Kidney (tissue), 14 donors: ENCODE measurements around the gene CNTROB. TPM values are rescaled to one million over a fixed set of nuclear protein-coding genes. Genes with fewer than 3 reads are reported as not detected.

ENCODE experiments used
- DNase-seq, 5 donors: peaks; one replicate each; pipeline ENCODE4 v3.0.0-alpha.2; 2013 to 2020
- FAIRE-seq: peaks from 2 replicates; lab custom pipeline; 2012; peaks lifted over from hg19 to GRCh38; lab: Jason Lieb, UNC
- H3K27ac ChIP-seq, 2 donors: one replicate each; pipeline ENCODE4 v1.7.0; 2013; ENCODE audit warnings: low read depth in 2 of 2, low read length in 2 of 2, inconsistent platforms in 1 of 2
- H3K27me3 ChIP-seq: one replicate; pipeline ENCODE4 v1.7.1; 2013; ENCODE audit warnings: low read length, inconsistent platforms; ENCODE audit not compliant: control insufficient read depth, insufficient read depth
- H3K36me3 ChIP-seq, 3 donors: one replicate each; pipeline versions ENCODE4 v1.7.0 to v1.7.1; 2013; ENCODE audit warnings: low read length in 3 of 3, control low read depth in 1 of 3, inconsistent platforms in 1 of 3; ENCODE audit not compliant: insufficient read depth in 3 of 3, control insufficient read depth in 2 of 3
- H3K4me1 ChIP-seq, 3 donors: one replicate each; pipeline versions ENCODE4 v1.7.0 to v1.7.1; 2013; ENCODE audit warnings: low read length in 3 of 3, inconsistent platforms in 1 of 3, low read depth in 1 of 3; ENCODE audit not compliant: control insufficient read depth in 2 of 3, insufficient read depth in 2 of 3
- H3K4me3 ChIP-seq, 3 donors: one replicate each; pipeline versions ENCODE4 v1.7.0 to v1.8.1; 2013; ENCODE audit warnings: low read length in 3 of 3, control low read depth in 1 of 3, inconsistent platforms in 1 of 3
- H3K9ac ChIP-seq, 3 donors: one replicate each; pipeline versions ENCODE4 v1.7.0 to v1.7.1; 2013; ENCODE audit warnings: low read length in 3 of 3, control low read depth in 1 of 3, inconsistent platforms in 1 of 3
- H3K9me3 ChIP-seq, 3 donors: one replicate each; pipeline versions ENCODE4 v1.7.0 to v1.7.1; 2013; ENCODE audit warnings: low read length in 3 of 3, control low read depth in 1 of 3, inconsistent platforms in 1 of 3; ENCODE audit not compliant: control insufficient read depth in 2 of 3, insufficient read depth in 1 of 3
- intact Hi-C: fragments of 100-400 bp; cut with DNase I; formaldehyde crosslinking; loops from one replicate; pipeline ENCODE4 v1.11.1; 2022
- polyA plus RNA-seq: library from polyadenylated mRNA; stranded (reverse); fragments of 350-450 nt; fragmentation: Illumina TruSeq; extraction: RNeasy Lipid Tissue Mini Kit (QIAGEN cat#74804); gene quantifications from one replicate; pipeline ENCODE4 v1.2.3, GENCODE V29; 2014; ENCODE audit warnings: low read depth, low replicate concordance; ENCODE audit not compliant: insufficient read depth
- total RNA-seq: library from RNA; stranded (reverse); fragmentation: NEBNext Ultra II Directional; extraction: Animal tissue kit (Norgen Biotek cat#: 25700); gene quantifications from one replicate; pipeline ENCODE4 v1.2.1, GENCODE V29; 2021
- TF ChIP-seq, protein P1 (sequence below): IDR thresholded peaks from 3 replicates; pipeline ENCODE4 v1.5.1; 2012; ENCODE audit warnings: mild to moderate bottlenecking, moderate library complexity, borderline replicate concordance; ENCODE audit not compliant: insufficient read depth; ENCODE audit errors: extremely low read depth
- donor health status: control.
- donor health status: control.
- donor health status: control.
- donor health status: control.
- donor health status: control.
- donor health status: DM: yes; HTN: yes; CAD: no.
- donor health status: Normal renal cell carcinoma (clear cell type).

Gene CNTROB
- total and polyA plus RNA-seq, 2 donors from 2014 or later: 11.6 to 27.5 TPM

DNA sequence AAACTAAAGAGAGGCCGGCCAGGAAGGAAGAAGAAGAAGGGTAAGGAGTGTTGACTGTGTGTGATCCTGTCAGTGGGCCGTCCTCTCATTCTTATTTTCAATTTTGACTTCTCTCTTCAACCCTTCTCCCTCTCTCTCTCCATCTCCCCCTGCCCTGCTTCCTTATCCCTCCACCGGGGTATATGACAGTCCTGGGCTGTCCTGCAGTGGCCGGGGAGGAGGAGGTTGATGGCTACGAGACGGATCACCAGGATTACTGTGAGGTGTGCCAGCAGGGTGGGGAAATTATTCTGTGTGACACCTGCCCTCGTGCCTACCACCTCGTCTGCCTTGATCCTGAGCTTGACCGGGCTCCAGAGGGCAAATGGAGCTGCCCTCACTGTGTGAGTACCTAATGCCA lies 37.8 kb upstream of the CNTROB start:
- H3K36me3 ChIP-seq: peaks cover 30 to 57% (median 34%) of the 10 kb centered on the region in 3 donors
- intact Hi-C loops: no loop called here
- DNase-seq (peak in 1 of 5 donors; percentile 16), FAIRE-seq (no peak)
- TF ChIP-seq, protein P1, sequence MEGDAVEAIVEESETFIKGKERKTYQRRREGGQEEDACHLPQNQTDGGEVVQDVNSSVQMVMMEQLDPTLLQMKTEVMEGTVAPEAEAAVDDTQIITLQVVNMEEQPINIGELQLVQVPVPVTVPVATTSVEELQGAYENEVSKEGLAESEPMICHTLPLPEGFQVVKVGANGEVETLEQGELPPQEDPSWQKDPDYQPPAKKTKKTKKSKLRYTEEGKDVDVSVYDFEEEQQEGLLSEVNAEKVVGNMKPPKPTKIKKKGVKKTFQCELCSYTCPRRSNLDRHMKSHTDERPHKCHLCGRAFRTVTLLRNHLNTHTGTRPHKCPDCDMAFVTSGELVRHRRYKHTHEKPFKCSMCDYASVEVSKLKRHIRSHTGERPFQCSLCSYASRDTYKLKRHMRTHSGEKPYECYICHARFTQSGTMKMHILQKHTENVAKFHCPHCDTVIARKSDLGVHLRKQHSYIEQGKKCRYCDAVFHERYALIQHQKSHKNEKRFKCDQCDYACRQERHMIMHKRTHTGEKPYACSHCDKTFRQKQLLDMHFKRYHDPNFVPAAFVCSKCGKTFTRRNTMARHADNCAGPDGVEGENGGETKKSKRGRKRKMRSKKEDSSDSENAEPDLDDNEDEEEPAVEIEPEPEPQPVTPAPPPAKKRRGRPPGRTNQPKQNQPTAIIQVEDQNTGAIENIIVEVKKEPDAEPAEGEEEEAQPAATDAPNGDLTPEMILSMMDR: no peak
- no peak overlapping the region for H3K27ac ChIP-seq
- H3K9ac ChIP-seq: no peak overlapping the region
- no peaks in the 10 kb centered on the region for H3K27me3 ChIP-seq
- H3K4me3 ChIP-seq: no peak overlapping the region
- H3K9me3 ChIP-seq: no peaks in the 10 kb centered on the region
- peaks cover 7% of the 10 kb centered on the region in 3 donors for H3K4me1 ChIP-seq

DNA sequence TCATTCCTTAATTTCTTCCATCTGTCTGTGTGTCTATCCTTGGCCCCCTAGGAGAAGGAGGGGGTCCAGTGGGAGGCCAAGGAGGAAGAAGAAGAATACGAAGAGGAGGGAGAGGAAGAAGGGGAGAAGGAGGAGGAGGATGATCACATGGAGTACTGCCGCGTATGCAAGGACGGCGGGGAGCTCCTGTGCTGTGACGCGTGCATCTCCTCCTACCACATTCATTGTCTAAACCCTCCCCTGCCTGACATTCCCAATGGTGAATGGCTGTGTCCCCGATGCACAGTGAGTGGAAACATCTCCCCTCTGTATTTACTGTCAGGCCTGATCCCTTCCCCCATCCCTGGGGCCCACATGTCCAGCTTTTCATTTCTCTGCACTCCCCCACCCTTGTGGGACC lies 37.1 kb upstream of the CNTROB start:
- no peak overlapping the region for H3K27ac ChIP-seq
- no peak overlapping the region for H3K9ac ChIP-seq
- DNase-seq (peak in 1 of 5 donors; percentile 19), FAIRE-seq (no peak)
- TF ChIP-seq, protein P1: no peak
- intact Hi-C loops: no loop called here
- peaks cover 33 to 63% (median 36%) of the 10 kb centered on the region in 3 donors for H3K36me3 ChIP-seq
- peaks cover under 1 to 1% (median under 1%) of the 10 kb centered on the region in 3 donors for H3K4me1 ChIP-seq
- H3K27me3 ChIP-seq: no peaks in the 10 kb centered on the region
- H3K4me3 ChIP-seq: no peak overlapping the region
- no peaks in the 10 kb centered on the region for H3K9me3 ChIP-seq

DNA sequence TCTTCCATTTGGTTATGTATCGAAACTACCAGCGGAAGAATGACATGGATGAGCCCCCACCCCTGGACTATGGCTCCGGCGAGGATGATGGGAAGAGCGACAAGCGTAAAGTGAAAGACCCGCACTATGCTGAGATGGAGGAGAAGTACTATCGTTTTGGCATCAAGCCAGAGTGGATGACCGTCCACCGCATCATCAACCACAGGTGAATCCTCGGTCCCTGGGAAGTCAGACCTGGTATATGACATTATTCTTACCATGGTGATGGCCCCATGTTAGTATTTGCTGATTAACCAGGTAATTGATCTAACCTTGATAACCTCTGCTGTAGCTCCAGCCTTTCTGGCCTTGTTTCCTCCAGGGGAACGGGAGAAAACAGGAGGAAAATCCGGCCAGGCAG lies 34.9 kb upstream of the CNTROB start:
- FAIRE-seq (no peak), DNase-seq (no peak)
- TF ChIP-seq, protein P1: no peak
- no peak overlapping the region for H3K9ac ChIP-seq
- H3K4me3 ChIP-seq: no peak overlapping the region
- no peaks in the 10 kb centered on the region for H3K4me1 ChIP-seq
- H3K36me3 ChIP-seq: peaks cover 29 to 69% (median 29%) of the 10 kb centered on the region in 3 donors
- H3K27ac ChIP-seq: no peak overlapping the region
- intact Hi-C loops: no loop called here
- H3K27me3 ChIP-seq: no peaks in the 10 kb centered on the region
- H3K9me3 ChIP-seq: no peaks in the 10 kb centered on the region

DNA sequence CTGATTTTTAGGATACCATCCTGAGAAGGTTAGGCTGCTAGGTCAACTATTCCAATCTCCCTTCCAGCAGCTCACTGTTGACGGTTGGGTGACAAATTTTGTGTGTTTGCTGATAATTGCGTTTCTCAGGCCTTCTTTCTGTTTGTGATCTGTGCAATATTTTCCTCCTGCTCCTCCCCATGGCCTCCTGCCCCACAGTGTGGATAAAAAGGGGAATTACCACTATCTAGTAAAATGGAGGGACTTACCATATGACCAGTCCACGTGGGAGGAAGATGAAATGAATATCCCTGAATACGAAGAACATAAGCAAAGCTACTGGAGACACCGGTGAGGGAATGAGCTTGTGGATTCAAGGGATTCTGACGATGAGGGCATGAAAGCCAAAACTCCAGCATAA lies 34.2 kb upstream of the CNTROB start:
- Histone ChIP-seq H3K4me3 (no peak overlapping the region), H3K9me3 (no peaks in the 10 kb centered on the region), H3K27ac (no peak overlapping the region), H3K9ac (no peak overlapping the region), H3K27me3 (no peaks in the 10 kb centered on the region), H3K36me3 (peaks cover 29 to 72% (median 31%) of the 10 kb centered on the region in 3 donors), H3K4me1 (no peaks in the 10 kb centered on the region)
- no peak for FAIRE-seq
- intact Hi-C loops: no loop called here
- TF ChIP-seq, protein P1: peak; percentile 44
- peak in 2 of 5 donors; percentile 53 to 68 for DNase-seq
